Measurements from ENCODE around the gene SMG5.

The SMG5 gene

GRCh38 chr1:156212833-156213643, 69.6 kb downstream of the SMG5 start, which contains the start of gene PMF1:
TSS of gene PMF1 (plus strand) at chr1:156213007. CDS start at chr1:156213016, 9 bp downstream.
- FAIRE-seq, result no peak

DNA sequence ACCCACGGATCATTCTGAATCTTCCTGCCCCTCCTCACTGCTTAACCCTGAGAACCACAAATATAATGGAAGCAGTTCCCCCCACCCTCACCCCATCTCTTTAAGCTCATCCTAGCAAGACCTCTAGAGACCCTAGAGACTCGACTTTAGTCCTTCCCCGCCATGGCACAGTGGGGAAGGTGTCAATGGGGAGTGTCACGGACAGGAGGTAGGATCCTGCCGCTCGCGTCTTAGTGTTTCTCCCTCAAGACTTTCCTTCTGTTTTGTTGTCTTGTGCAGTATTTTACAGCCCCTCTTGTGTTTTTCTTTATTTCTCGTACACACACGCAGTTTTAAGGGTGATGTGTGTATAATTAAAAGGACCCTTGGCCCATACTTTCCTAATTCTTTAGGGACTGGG, 70.5 kb downstream of the SMG5 start:
- FAIRE-seq, result no peak

DNA sequence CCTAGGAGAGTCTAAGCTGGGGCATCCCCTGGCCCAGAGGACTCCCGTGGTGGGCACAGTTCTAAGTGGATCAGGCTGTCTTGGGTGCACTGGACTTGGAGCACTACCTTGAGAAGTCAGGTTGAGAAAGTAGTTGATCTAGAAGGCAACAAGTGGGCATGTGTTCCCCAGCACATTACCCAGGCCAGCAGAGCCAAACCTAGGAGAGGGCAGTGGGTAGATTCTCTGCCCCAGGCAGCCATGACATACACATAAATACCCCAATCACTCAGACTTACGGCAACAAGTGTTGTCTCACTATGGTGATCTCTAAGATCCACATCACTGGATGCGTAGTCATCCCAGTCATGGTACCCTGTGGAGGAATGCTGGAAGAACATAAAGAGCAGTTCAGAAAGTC, 71.4 kb downstream of the SMG5 start:
- FAIRE-seq, result no peak

DNA sequence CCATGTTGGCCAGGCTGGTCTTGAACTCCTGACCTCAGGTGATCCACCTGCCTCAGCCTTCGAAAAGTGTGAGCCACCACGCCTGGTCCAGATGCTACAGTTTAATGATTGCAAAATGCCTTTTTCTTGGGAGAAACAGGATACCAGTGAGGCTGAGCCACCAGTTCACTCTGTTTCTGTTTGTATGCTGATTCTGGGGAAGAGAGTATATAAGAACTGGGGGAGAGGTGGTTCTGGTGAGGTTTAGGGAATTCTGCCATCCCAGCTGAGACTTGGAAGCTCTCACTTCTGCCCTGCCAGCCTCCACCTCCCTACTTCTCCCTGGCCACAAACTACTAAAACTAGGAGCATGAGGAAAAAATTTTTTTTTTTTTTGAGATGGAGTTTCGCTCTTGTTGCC, 77.9 kb downstream of the SMG5 start:
- no peak for FAIRE-seq

DNA sequence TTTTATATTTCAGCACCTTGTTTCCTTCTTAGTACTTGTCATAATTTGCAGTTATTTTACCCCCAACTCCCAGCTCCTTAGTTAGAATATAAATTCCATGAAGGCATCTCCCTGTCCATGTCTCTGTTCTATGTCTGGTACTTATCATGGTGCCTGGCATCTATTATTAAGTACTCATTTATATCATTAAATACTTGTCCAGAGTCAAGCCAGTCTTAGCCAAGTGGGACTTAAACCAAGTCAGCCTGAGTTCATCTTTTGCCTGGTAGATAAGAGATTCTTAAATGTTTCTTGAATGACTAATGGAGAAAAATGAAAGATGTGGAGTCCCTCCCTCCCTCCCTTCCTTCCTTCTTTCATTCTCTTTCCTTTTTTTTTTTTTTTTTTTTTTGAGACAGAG, 79.3 kb downstream of the SMG5 start:
- FAIRE-seq, result no peak

DNA sequence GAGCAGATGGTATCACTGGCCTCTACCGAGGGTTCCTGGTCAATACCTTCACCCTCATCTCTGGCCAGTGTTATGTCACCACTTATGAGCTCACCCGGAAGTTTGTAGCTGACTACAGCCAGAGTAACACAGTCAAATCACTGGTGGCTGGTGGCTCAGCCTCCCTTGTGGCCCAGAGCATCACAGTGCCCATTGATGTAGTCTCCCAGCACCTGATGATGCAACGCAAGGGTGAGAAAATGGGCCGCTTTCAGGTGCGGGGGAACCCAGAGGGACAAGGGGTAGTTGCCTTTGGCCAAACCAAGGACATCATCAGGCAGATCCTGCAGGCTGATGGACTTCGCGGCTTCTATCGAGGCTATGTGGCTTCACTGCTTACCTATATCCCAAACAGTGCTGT, 82.6 kb downstream of the SMG5 start:
- no peak for FAIRE-seq

Data from G401.6 (cell line).